ENCODE data around the gene ERI3. TPM values are rescaled to one million over a fixed set of nuclear protein-coding genes. Genes with fewer than 3 reads are reported as not detected.

The ERI3 gene
- total RNA-seq, 1 donor: 52.8 TPM

DNA sequence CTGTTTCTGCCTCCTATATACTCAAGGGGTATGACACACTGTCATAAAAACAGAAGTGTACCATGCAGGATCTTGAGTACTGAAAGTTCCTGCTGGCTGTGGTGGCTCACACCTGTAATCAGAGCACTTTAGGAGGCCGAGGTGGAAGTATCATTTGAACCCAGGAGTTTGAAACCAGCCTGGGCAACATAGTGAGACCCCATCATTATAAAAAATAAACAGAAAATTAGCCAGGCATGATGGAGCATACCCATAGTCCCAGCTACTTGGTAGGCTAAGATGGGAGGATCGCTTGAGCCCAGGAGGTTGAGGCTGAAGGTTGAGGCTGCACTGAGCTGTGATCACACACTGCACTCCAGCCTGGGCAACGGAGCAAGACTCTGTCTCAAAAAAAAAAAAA, 20.1 kb downstream of the ERI3 start:
- H3K4me3 ChIP-seq (ENCODE audit: insufficient read depth, low read length): no peak overlapping the region
- H3K79me2 ChIP-seq (ENCODE audit: insufficient read depth, low read length): peaks cover 16% of the 10 kb centered on the region
- no peak overlapping the region for H3K27ac ChIP-seq (ENCODE audit: low read depth, low read length)
- peaks cover 2% of the 10 kb centered on the region for H3K9me3 ChIP-seq (ENCODE audit: low read depth, low read length)
- H4K20me1 ChIP-seq (ENCODE audit: insufficient read depth, low read length): peaks cover 3% of the 10 kb centered on the region
- no peak overlapping the region for H2AFZ ChIP-seq (ENCODE audit: low read length)
- DNase-seq (ENCODE audit: insufficient read length, low spot score, missing footprints): no peak
- H3K4me2 ChIP-seq (ENCODE audit: insufficient read depth, low read length): no peak overlapping the region
- H3K27me3 ChIP-seq (ENCODE audit: insufficient read depth, low read length): no peaks in the 10 kb centered on the region
- no peaks in the 10 kb centered on the region for H3K4me1 ChIP-seq (ENCODE audit: insufficient read depth, low read length)
- H3K36me3 ChIP-seq (ENCODE audit: insufficient read depth, low read length): peaks cover 29% of the 10 kb centered on the region
- TF ChIP-seq, protein P1, sequence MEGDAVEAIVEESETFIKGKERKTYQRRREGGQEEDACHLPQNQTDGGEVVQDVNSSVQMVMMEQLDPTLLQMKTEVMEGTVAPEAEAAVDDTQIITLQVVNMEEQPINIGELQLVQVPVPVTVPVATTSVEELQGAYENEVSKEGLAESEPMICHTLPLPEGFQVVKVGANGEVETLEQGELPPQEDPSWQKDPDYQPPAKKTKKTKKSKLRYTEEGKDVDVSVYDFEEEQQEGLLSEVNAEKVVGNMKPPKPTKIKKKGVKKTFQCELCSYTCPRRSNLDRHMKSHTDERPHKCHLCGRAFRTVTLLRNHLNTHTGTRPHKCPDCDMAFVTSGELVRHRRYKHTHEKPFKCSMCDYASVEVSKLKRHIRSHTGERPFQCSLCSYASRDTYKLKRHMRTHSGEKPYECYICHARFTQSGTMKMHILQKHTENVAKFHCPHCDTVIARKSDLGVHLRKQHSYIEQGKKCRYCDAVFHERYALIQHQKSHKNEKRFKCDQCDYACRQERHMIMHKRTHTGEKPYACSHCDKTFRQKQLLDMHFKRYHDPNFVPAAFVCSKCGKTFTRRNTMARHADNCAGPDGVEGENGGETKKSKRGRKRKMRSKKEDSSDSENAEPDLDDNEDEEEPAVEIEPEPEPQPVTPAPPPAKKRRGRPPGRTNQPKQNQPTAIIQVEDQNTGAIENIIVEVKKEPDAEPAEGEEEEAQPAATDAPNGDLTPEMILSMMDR (IDR thresholded peaks at IDR 0.05; ENCODE audit: extremely low read depth, low read depth, low read length): no peak

DNA sequence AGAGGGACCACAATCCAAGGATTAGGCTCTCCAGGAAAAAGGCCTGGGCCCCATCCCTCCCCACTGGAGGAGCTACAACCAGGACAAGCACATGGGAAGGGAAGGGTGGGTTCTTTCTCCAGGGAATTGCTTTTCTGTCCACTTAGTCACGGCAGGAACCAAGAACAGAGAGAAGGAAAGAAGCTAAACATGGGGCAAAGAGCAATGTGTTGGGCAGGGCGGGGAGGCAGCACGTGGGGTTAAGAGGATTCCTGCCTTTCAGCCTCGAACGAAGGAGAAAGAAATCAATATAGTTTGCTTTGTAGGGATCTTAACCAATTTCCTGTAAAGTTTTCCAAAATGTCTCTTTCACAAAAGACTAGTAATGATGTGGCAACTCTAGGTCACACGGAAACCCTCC, 21.7 kb downstream of the ERI3 start:
- TF ChIP-seq, protein P1 (IDR thresholded peaks at IDR 0.05; ENCODE audit: extremely low read depth, low read depth, low read length): no peak
- no peak overlapping the region for H3K27ac ChIP-seq (ENCODE audit: low read depth, low read length)
- no peak overlapping the region for H3K4me2 ChIP-seq (ENCODE audit: insufficient read depth, low read length)
- no peak overlapping the region for H3K4me3 ChIP-seq (ENCODE audit: insufficient read depth, low read length)
- DNase-seq (ENCODE audit: insufficient read length, low spot score, missing footprints): no peak
- peaks cover 15% of the 10 kb centered on the region for H3K79me2 ChIP-seq (ENCODE audit: insufficient read depth, low read length)
- peaks cover 2% of the 10 kb centered on the region for H3K9me3 ChIP-seq (ENCODE audit: low read depth, low read length)
- peaks cover 8% of the 10 kb centered on the region for H3K4me1 ChIP-seq (ENCODE audit: insufficient read depth, low read length)
- H4K20me1 ChIP-seq (ENCODE audit: insufficient read depth, low read length): peaks cover 3% of the 10 kb centered on the region
- no peaks in the 10 kb centered on the region for H3K27me3 ChIP-seq (ENCODE audit: insufficient read depth, low read length)
- no peak overlapping the region for H2AFZ ChIP-seq (ENCODE audit: low read length)
- peaks cover 24% of the 10 kb centered on the region for H3K36me3 ChIP-seq (ENCODE audit: insufficient read depth, low read length)

DNA sequence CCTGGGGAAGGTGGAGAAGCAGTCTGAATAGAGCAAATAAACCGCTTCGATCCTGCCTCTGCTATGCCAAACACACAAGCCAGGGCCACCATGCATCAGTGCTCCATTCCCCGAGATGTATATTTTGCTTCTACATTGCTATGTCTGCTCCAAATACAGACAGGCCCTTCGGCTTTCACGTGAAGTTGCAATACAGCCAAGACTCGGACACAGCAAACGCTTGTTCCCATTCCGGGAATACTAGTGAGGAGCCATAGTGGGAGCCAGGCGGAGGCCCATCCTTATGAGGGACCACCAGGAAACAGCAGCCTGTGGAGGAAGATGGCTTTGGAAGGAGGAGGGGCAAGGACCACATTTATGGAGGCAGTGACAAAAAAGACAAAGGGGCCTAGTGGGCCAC, 22.6 kb downstream of the ERI3 start:
- H3K36me3 ChIP-seq (ENCODE audit: insufficient read depth, low read length): peaks cover 20% of the 10 kb centered on the region
- peaks cover 14% of the 10 kb centered on the region for H3K4me1 ChIP-seq (ENCODE audit: insufficient read depth, low read length)
- TF ChIP-seq, protein P1 (IDR thresholded peaks at IDR 0.05; ENCODE audit: extremely low read depth, low read depth, low read length): no peak
- H3K4me3 ChIP-seq (ENCODE audit: insufficient read depth, low read length): no peak overlapping the region
- no peak overlapping the region for H3K27ac ChIP-seq (ENCODE audit: low read depth, low read length)
- H3K27me3 ChIP-seq (ENCODE audit: insufficient read depth, low read length): no peaks in the 10 kb centered on the region
- H3K4me2 ChIP-seq (ENCODE audit: insufficient read depth, low read length): no peak overlapping the region
- H2AFZ ChIP-seq (ENCODE audit: low read length): no peak overlapping the region
- H3K79me2 ChIP-seq (ENCODE audit: insufficient read depth, low read length): peaks cover 12% of the 10 kb centered on the region
- H4K20me1 ChIP-seq (ENCODE audit: insufficient read depth, low read length): no peaks in the 10 kb centered on the region
- H3K9me3 ChIP-seq (ENCODE audit: low read depth, low read length): no peaks in the 10 kb centered on the region
- no peak for DNase-seq (ENCODE audit: insufficient read length, low spot score, missing footprints)

DNA sequence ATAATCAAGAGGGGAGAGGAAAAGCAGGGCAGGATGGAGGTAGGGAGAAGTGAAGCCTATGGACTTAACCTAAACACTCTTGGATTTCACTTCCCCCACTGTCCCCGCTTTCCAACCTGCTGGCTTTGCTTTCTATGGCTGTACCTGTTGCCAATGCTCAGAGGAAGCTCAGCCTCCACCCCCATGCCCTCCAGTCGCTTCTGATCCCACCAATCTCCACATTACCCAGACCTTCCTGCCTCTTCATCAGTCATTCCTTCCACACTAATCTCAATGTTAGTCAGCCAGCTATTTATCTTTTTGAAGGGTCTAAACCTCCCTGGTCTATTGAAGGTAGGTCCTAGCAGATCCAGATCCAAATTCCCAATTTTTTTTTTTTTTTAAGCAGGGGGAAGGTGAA, 24.1 kb downstream of the ERI3 start:
- Histone ChIP-seq H3K27me3 (ENCODE audit: insufficient read depth, low read length) (no peaks in the 10 kb centered on the region), H3K9me3 (ENCODE audit: low read depth, low read length) (no peaks in the 10 kb centered on the region), H3K4me1 (ENCODE audit: insufficient read depth, low read length) (peaks cover 29% of the 10 kb centered on the region), H3K36me3 (ENCODE audit: insufficient read depth, low read length) (peaks cover 12% of the 10 kb centered on the region), H2AFZ (ENCODE audit: low read length) (no peak overlapping the region), H3K27ac (ENCODE audit: low read depth, low read length) (no peak overlapping the region), H3K4me2 (ENCODE audit: insufficient read depth, low read length) (no peak overlapping the region), H3K4me3 (ENCODE audit: insufficient read depth, low read length) (no peak overlapping the region), H4K20me1 (ENCODE audit: insufficient read depth, low read length) (no peaks in the 10 kb centered on the region), H3K79me2 (ENCODE audit: insufficient read depth, low read length) (peaks cover 14% of the 10 kb centered on the region)
- TF ChIP-seq, protein P1 (IDR thresholded peaks at IDR 0.05; ENCODE audit: extremely low read depth, low read depth, low read length): no peak
- DNase-seq (ENCODE audit: insufficient read length, low spot score, missing footprints): no peak
